ENCODE measurements around the gene AP3D1.
A peak's percentile ranks its signal among the peaks of the same experiment; 100 is the strongest.

The AP3D1 gene

DNA sequence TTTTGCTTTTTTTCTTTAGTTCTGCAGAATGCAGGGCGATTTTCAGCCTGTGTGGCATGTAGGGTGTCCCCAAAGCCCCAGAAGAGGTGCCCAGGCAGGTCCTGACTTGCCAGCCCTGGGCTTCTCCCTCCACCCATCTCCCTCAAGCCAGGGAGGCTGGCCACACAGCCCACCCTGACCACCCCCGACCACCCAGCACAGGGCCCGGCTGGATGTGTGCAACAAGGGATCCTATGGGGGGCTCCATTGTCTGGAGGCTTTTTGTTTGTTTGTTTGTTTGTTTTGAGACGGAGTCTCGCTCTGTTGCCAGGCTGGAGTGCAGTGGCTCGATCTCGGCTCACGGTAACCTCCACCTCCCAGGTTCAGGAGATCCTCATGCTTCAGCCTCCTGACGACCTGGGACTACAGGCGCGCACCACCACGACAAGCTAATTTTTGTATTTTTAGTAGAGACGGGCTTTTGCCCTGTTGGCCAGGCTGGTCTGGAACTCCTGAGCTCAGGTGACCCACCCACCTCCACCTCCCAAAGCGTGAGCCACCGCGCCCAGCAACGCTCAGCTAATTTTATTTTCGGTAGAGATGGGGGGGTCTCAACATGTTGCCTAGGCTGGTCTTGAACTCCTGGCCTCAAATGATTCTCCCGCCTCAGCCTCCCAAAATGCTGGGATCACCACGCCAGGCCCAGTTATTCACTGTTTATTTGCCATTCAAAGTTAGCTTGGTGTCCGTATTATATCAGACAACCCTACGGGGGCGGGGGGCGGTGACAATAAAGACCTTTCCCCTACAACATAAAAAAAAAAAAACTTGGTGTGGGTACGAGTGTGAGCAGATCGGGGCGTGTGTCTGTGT, 92.6 kb downstream of the AP3D1 start:
- no peak for DNase-seq

- DNase-seq = no peak
These were observed 93.6 kb downstream of the AP3D1 start for GRCh38 chr19:2057484-2058469.

GRCh38 chr19:2056837-2057192, 94.6 kb downstream of the AP3D1 start:
- no peak for DNase-seq

DNA sequence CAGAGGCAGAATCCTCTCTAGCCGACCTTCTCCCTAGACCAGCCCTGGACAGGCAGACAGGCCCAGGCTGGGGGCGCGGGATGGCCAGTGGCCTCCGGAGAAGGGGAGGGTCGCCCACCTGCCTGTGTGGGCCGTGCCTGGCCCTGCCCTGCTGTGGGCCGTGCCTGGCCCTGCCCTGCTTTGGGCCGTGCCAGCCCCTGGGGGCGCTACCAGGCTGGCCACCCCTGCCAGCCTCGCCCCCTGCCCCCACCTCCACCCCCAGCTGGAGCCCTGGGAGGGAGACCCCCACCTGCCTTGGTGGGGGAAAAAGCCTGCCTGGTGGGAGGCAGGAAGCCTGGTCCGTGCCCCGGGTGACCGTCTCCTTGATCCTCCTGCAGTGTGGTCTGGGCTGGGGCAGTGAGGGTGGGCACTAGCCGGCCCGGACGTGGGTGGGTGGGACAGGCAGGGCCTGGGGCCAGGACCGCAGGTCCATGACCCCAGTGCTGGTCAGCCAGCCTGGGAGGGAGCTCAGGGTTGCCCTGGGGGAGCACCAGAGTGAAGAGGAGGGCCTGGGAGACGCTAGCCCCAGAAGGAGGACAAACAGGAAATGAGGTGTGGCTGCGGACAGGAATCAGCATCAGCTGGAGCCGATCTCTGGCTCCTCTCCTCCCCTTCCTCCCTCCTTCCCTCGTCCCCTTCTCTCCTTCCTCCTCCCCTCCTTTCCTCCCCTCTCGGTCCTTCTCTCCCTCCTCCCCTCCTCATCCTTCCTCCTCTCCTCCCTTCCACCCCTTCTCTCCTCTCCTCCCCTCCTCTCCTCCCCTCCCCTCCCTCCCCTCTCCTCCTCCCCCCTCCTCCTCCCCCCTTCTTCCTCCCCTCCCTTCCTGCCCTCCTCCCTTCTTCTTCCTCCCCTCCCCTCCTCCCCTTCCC, 95.2 kb downstream of the AP3D1 start:
- peak; percentile 15 for DNase-seq

GRCh38 chr19:2054763-2055162, 96.6 kb downstream of the AP3D1 start:
- DNase-seq = no peak

DNA sequence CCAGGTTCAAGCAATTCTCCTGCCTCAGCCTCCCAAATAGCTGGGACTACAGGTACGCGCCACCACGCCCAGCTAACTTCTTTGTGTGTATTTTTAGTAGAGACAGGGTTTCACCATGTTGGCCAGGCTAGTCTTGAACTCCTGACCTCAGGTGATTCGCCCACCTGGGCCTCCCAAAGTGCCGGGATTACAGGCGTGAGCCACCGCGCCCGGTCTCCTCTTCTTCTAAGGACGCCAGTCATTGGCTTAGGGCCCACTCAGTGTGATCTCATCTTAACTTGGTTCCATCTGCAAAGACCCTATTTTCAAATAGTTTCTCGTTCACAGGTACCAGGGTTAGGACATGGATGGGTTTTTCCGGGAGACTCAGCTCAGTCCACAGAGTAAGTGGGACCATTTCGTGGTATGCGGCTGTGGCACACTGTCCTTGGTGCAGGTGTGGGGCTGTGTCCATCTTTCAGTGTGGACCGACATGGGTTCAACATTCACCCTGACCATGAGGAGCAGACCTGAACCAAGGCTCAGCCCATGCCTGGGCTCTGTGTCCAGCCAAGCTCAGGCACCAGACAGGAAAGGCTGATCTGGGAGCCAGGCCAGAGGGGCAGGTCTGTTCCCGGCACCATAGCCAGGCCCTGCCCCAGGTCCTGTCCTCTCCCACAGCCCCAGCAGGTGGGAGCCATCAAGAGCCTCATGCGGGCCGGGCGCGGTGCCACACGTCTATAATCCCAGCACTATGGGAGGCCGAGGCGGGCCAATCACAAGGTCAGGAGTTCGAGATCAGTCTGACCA, 97.6 kb downstream of the AP3D1 start:
- DNase-seq = no peak

DNA sequence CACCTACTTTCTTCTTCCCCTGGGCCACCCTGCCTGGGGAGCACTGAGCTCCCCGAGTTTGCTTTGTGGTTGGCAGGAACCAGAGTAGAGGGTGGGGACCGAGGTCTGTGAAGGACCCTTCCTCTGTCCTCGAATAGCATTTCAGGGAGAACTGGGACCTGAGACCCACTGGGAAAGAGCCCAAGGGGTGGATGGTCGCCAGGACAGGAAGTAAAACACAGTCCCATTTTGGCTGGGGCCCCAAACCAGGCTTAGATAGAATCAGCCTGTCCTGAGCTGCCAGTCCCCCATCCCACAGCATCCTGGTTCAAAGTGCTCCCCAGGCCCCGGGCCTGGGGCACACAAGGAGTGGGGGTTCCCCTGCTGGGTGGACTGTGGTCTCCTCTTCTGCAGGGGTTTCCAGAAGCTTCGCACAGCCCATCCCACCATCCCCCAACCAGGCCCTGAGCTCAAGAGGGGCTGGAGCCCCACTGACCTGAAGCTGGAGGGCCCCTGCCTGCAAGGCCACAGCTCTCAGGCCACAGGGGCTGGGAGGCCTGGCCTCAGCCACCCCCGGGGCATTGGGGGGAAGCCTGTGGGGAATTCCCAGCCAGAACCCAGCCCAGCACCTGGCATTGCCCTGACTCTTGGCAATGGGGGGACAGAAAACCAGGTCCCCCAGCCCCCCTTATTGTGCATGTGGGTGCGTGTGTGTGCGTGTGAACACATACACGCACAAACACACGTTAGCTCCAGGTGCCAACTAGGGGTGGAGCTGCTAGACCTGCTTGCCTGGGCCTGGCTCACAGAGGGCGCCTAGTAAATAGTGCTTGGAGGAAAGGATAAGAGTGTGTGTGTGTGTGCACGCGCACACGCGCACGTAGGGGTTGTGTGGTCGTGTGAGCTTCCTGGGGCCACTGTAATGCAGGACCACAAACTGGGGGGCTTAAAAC, 99.3 kb downstream of the AP3D1 start:
- DNase-seq = no peak

DNA sequence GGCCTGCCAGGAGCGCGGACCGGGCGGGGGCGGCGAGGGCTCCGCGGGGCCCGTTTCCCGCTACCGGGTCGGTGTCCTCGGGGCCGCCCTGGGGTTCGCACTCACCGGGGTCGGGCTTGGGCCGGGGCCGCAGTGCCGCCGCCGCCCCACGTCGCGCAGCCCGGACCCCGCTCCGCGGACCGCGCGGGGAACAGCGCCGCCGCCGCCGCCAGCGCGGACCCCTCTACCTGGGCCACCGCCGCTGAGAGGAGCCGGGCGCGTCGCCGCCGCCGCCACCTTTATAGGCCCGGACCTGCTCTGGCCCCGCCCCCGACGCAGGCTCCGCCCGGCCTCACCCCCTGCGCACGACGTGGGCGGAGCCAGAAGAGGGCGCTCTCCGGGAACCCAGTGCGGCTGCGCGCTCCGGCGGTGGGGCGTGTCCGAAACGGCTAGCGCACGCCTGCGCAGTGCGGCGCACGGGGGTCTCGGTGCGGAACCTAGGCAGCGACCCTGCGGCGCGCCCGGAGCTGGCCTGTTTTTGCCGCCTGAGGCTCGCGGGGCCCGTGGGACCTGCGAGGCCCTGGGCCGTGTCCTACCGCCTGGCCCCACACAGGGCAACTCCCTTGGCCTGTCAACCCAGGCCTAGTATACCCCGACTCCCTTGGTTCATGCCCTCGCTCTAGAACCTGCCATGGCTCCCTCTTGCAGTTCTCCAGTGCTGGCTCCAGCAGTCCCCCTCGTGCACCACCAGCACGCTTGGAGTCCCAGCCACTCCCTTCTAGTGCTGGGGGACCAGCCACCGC, 100.2 kb downstream of the AP3D1 start, which contains the start of gene MKNK2:
Gene MKNK2, minus strand, starts transcription at position 254 of the 782 bp plus-strand sequence. CDS start 393 bp downstream, outside the sequence.
- peak; percentile 15 for DNase-seq

All from SHP77 treated with DMSO at 0.1 percent for 48 hours (cell line).